Left cardiac atrium (tissue), 2 donors: ENCODE results near the gene AFMID. TPM values are rescaled to one million over a fixed set of nuclear protein-coding genes. Genes with fewer than 3 reads are reported as not detected.

Source experiments
- total RNA-seq, 2 donors: library from RNA; stranded (reverse); fragmentation: NEBNext Ultra II Directional; extraction: Animal tissue kit (Norgen Biotek cat#: 25700); gene quantifications; one replicate each; pipeline ENCODE4 v1.2.1, GENCODE V29; 2021
- donor health status: DM: no; HTN: yes; CAD: no; lungs with severe emphysema.
- donor health status: DM: yes; HTN: yes; CAD: no.

The AFMID gene
- total RNA-seq, 2 donors from 2014 or later = 20.8 to 30.9 TPM

Other genes starting within 250 kb of the AFMID start
- 10 to 100 TPM; 21.1 to 24.5 TPM for gene TNRC6C, start 228.7 kb upstream of the AFMID start, total RNA-seq
- 10 to 100 TPM; 24.9 to 32.0 TPM for gene TMC6, start 58.6 kb upstream of the AFMID start, total RNA-seq
- 1 to 10 TPM; 3.8 to 4.3 TPM for gene TMC8, start 56.6 kb upstream of the AFMID start, total RNA-seq
- gene C17orf99, start 41.0 kb upstream of the AFMID start, total RNA-seq = not detected
- gene SYNGR2, start 18.8 kb upstream of the AFMID start, total RNA-seq = 10 to 100 TPM; 73.4 to 84.5 TPM
- 1 to 10 TPM; 1.8 to 7.7 TPM for gene TK1, start 310 bp upstream of the AFMID start, total RNA-seq
- 1 to 10 TPM in 1 of 2 donors, under 1 TPM in 1; 0.16 to 1.6 TPM for gene BIRC5, start 26.9 kb downstream of the AFMID start, total RNA-seq
- gene TMEM235, start 44.3 kb downstream of the AFMID start, total RNA-seq = not detected
- 10 to 100 TPM; 15.1 to 78.1 TPM for gene SOCS3, start 172.7 kb downstream of the AFMID start, total RNA-seq
- 10 to 100 TPM; 17.7 to 24.3 TPM for gene PGS1, start 191.3 kb downstream of the AFMID start, total RNA-seq